ENCODE measurements around the gene KLHL21. TPM values are rescaled to one million over a fixed set of nuclear protein-coding genes. Genes with fewer than 3 reads are reported as not detected.
A peak's percentile ranks its signal among the peaks of the same experiment; 100 is the strongest.

The KLHL21 gene
- total RNA-seq, 1 experiment from 2014 or later: 36.3 TPM

GRCh38 chr1:6588893-6589520, 13.7 kb downstream of the KLHL21 start:
- no peak for DNase-seq (ENCODE audit: low read depth)
- in situ Hi-C loops (cut with HindIII; ENCODE audit: low pct_unique_long_range_greater_than_20kb, low sequenced_read_pairs): no loop called here

- no peak for DNase-seq (ENCODE audit: low read depth)
- in situ Hi-C loops (cut with HindIII; ENCODE audit: low pct_unique_long_range_greater_than_20kb, low sequenced_read_pairs): no loop called here
Measured at GRCh38 chr1:6588128-6588892, 14.4 kb downstream of the KLHL21 start.

- in situ Hi-C loops (cut with HindIII; ENCODE audit: low pct_unique_long_range_greater_than_20kb, low sequenced_read_pairs): no loop called here
- DNase-seq (ENCODE audit: low read depth): no peak
Measured at GRCh38 chr1:6587261-6588005, 15.2 kb downstream of the KLHL21 start.

- in situ Hi-C loops (cut with HindIII; ENCODE audit: low pct_unique_long_range_greater_than_20kb, low sequenced_read_pairs): no loop called here
Measured at GRCh38 chr1:6586404-6586816, 16.3 kb downstream of the KLHL21 start.

GRCh38 chr1:6585841-6586240, 16.8 kb downstream of the KLHL21 start:
- in situ Hi-C loops (cut with HindIII; ENCODE audit: low pct_unique_long_range_greater_than_20kb, low sequenced_read_pairs): no loop called here
- DNase-seq (ENCODE audit: low read depth): no peak

More at GRCh38 chr1:6586404-6586816, 16.3 kb downstream of the KLHL21 start:
- DNase-seq (ENCODE audit: low read depth): no peak

- in situ Hi-C loops (cut with HindIII; ENCODE audit: low pct_unique_long_range_greater_than_20kb, low sequenced_read_pairs): no loop called here
- no peak for DNase-seq (ENCODE audit: low read depth)
Measured at GRCh38 chr1:6585081-6585722, 17.5 kb downstream of the KLHL21 start.

- in situ Hi-C loops (cut with HindIII; ENCODE audit: low pct_unique_long_range_greater_than_20kb, low sequenced_read_pairs): no loop called here
- no peak for DNase-seq (ENCODE audit: low read depth)
Measured at GRCh38 chr1:6584126-6585080, 18.3 kb downstream of the KLHL21 start.

GRCh38 chr1:6582370-6582769, 20.3 kb downstream of the KLHL21 start:
- in situ Hi-C loops (cut with HindIII; ENCODE audit: low pct_unique_long_range_greater_than_20kb, low sequenced_read_pairs): no loop called here
- DNase-seq (ENCODE audit: low read depth): no peak

- no peak for DNase-seq (ENCODE audit: low read depth)
- in situ Hi-C loops (cut with HindIII; ENCODE audit: low pct_unique_long_range_greater_than_20kb, low sequenced_read_pairs): no loop called here
Measured at GRCh38 chr1:6581561-6582305, 20.9 kb downstream of the KLHL21 start.

- in situ Hi-C loops (cut with HindIII; ENCODE audit: low pct_unique_long_range_greater_than_20kb, low sequenced_read_pairs): no loop called here
- no peak for DNase-seq (ENCODE audit: low read depth)
Measured at GRCh38 chr1:6580593-6581409, 21.9 kb downstream of the KLHL21 start.

- DNase-seq (ENCODE audit: low read depth): no peak
- in situ Hi-C loops (cut with HindIII; ENCODE audit: low pct_unique_long_range_greater_than_20kb, low sequenced_read_pairs): no loop called here
Measured at GRCh38 chr1:6580119-6580592, 22.5 kb downstream of the KLHL21 start.

- in situ Hi-C loops (cut with HindIII; ENCODE audit: low pct_unique_long_range_greater_than_20kb, low sequenced_read_pairs): no loop called here
- peak; percentile 93 for DNase-seq (ENCODE audit: low read depth)
Measured at GRCh38 chr1:6579374-6580118, 23.1 kb downstream of the KLHL21 start, which contains the start of gene ZBTB48. TSS of gene ZBTB48 (plus strand) at chr1:6579994. CDS start at chr1:6580610, 616 bp downstream.

- DNase-seq (ENCODE audit: low read depth): no peak
- in situ Hi-C loops (cut with HindIII; ENCODE audit: low pct_unique_long_range_greater_than_20kb, low sequenced_read_pairs): no loop called here
Measured at GRCh38 chr1:6578624-6579373, 23.9 kb downstream of the KLHL21 start.

GRCh38 chr1:6577831-6578525, 24.7 kb downstream of the KLHL21 start:
- in situ Hi-C loops (cut with HindIII; ENCODE audit: low pct_unique_long_range_greater_than_20kb, low sequenced_read_pairs): no loop called here
- DNase-seq (ENCODE audit: low read depth): no peak
